Mammary epithelial cell (primary cell): ENCODE results near the gene PRMT1.

Experiments used
- CTCF ChIP-seq, 2 donors: IDR thresholded peaks in 1 of 2; conservative IDR thresholded peaks in 1 of 2; 2 replicates each; pipeline ENCODE4 v1.5.1; 2011 to 2012; ENCODE audit warnings: inconsistent platforms in 2 of 2, low read length in 2 of 2, mild to moderate bottlenecking in 2 of 2, control low read depth in 1 of 2, low read depth in 1 of 2; ENCODE audit not compliant: insufficient read depth in 1 of 2; ENCODE audit errors: extremely low read depth in 1 of 2
- EZH2 ChIP-seq: IDR thresholded peaks from 2 replicates; pipeline ENCODE4 v1.6.1; 2012; ENCODE audit warnings: low read length, inconsistent platforms, borderline replicate concordance

GRCh38 chr19:49696115-49696514 lies 19.0 kb downstream of the PRMT1 start:
- TF ChIP-seq CTCF (conservative IDR thresholded peaks at IDR 0.05 in 1 of 2, IDR thresholded peaks at IDR 0.05 in 1 of 2; ENCODE audit: extremely low read depth in 1 of 2, insufficient read depth in 1 of 2, low read depth in 1 of 2, low read length in 2 of 2), result no peak
- no peak for TF ChIP-seq EZH2
